Measurements from ENCODE around the gene SYNE1. TPM values are rescaled to one million over a fixed set of nuclear protein-coding genes. Genes with fewer than 3 reads are reported as not detected.

SYNE1 gene
- total and polyA plus RNA-seq, 8 donors, result 79.1 to 201 (median 104) TPM

DNA sequence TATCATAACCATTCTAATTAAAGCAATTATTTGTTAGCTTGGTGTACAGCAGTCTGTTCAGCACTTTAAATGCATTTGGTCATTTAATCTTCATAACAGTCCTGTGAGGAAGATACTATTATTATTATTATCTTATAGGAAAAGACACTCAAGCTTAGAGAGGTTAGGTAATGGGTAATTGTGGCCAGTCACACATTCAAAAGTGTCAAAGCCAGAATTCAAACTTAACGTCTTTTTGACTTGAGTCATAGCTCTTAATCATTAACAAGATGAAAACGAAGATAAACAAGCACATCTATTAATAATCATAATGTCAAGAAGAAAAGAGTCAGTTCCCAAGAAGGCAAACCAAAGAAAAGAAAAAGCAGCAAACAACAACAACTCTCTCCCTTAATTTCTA is 251.0 kb downstream of the SYNE1 start:
- H3K4me3 ChIP-seq, result no peak overlapping the region
- H3K27ac ChIP-seq, result no peak overlapping the region
- peaks cover 0 to 53% of the 10 kb centered on the region in 2 donors for H3K36me3 ChIP-seq
- DNase-seq (no peak), ATAC-seq (no peak)
- no peaks in the 10 kb centered on the region for H3K9me3 ChIP-seq
- H3K27me3 ChIP-seq, result no peaks in the 10 kb centered on the region
- intact Hi-C loops (cut with DNase I), result no loop called here
- TF ChIP-seq, protein P1, sequence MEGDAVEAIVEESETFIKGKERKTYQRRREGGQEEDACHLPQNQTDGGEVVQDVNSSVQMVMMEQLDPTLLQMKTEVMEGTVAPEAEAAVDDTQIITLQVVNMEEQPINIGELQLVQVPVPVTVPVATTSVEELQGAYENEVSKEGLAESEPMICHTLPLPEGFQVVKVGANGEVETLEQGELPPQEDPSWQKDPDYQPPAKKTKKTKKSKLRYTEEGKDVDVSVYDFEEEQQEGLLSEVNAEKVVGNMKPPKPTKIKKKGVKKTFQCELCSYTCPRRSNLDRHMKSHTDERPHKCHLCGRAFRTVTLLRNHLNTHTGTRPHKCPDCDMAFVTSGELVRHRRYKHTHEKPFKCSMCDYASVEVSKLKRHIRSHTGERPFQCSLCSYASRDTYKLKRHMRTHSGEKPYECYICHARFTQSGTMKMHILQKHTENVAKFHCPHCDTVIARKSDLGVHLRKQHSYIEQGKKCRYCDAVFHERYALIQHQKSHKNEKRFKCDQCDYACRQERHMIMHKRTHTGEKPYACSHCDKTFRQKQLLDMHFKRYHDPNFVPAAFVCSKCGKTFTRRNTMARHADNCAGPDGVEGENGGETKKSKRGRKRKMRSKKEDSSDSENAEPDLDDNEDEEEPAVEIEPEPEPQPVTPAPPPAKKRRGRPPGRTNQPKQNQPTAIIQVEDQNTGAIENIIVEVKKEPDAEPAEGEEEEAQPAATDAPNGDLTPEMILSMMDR (IDR thresholded peaks at IDR 0.05), result no peak
- no peaks in the 10 kb centered on the region for H3K4me1 ChIP-seq

DNA sequence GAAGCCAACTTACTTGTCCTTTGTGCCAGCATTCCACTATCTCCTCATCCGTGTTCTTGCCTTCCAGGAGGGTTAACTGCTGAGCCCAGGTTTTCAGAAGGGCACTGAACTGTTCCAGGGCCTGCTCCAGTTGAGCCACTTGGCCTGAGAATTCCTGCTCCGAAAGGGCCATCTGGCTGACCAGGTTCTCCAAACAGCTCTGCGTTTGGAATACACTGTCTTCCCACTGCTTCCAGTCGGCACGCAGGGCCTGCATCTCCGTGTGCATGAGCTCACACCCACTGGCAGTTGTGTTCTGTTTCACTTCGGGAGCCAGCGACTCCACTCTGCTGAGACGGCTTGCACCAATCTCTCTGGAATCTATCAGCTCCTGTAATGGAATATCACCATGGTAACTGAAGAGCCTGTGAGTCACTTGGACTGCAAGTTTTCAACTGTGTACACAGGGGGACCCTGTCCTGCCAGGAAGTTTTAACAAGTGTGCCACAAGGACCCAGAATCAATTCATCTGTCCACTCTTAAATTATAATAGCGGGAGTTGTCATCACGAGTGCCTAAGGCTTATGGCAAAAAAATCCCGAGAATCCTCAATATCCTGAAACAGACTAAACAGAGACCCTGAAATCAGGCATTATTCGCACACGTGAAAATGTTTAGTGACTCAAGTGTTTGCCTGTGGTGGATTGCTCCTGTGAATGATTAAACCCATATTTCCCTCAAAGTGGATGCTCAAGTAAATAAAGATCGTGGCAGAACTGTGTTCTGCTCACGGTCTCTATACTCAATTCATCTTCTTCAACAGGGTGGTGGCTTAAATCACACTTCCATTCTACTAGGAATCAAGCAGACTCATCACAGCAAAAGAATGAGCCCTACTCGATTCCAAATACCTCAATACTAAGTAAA is 255.9 kb downstream of the SYNE1 start:
- ATAC-seq, result peak; percentile 83
- intact Hi-C loops (cut with DNase I), result no loop called here

DNA sequence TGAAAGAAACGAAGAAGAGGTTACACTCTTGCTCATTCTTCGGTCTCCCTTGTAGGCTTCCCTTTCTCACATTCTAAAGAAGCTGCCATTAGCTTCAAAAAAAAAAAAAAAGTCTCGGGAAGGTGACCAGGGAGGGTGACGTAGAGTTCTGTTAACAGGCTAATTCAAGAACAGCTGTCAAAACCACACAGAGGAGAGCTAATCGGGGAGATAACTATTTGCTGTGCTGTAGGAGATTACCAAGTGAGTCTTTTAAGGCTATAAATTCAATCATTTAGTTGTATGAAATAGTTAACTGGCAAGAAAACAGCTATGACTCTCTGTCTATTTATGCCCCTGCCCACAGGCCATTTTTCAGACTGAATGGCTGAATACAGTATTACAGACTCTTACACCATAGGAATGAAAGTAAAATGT is 256.8 kb downstream of the SYNE1 start:
- Histone ChIP-seq H3K27me3 (no peaks in the 10 kb centered on the region), H3K36me3 (peaks cover 0 to 42% of the 10 kb centered on the region in 2 donors), H3K9me3 (no peaks in the 10 kb centered on the region), H3K27ac (peak overlapping the region; percentile 85 to 95), H3K4me3 (peak overlapping the region; percentile 31 to 36), H3K4me1 (no peaks in the 10 kb centered on the region)
- DNase-seq (peak in 2 of 4 donors; percentile 80 to 84), ATAC-seq (peak; percentile 66)
- intact Hi-C loops (cut with DNase I), result no loop called here
- TF ChIP-seq, protein P1 (IDR thresholded peaks at IDR 0.05), result no peak

More for the DNA sequence above, 255.9 kb downstream of the SYNE1 start:
- no peaks in the 10 kb centered on the region for H3K4me1 ChIP-seq
- H3K9me3 ChIP-seq, result no peaks in the 10 kb centered on the region
- peak overlapping the region; percentile 31 to 36 for H3K4me3 ChIP-seq
- H3K27me3 ChIP-seq, result no peaks in the 10 kb centered on the region
- H3K36me3 ChIP-seq, result peaks cover 0 to 38% of the 10 kb centered on the region in 2 donors
- TF ChIP-seq, protein P1 (IDR thresholded peaks at IDR 0.05), result no peak
- peak in 3 of 4 donors; percentile 75 to 95 (median 94) for DNase-seq
- H3K27ac ChIP-seq, result peak overlapping the region; percentile 85 to 95

DNA sequence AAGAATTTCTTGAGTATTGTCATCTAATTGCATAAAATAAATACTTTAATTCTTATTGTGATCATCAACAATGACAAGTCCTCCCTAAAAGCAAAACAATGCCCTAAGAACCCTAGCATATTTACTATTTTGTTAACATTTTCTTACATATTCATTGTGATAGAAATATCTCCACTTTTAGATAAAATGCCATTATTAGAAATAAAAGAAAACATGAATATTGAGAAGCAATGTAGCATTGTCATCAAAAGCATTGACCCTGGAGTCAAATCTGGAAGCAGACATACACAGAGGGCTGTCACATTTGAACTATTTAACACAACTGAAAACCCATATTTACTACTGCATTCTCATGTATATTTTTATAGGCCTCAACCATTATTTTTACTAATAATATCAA is 257.7 kb downstream of the SYNE1 start:
- Histone ChIP-seq H3K27me3 (no peaks in the 10 kb centered on the region), H3K27ac (peak overlapping the region; percentile 85 to 95), H3K36me3 (peaks cover 0 to 43% of the 10 kb centered on the region in 2 donors), H3K4me3 (peak overlapping the region; percentile 31 to 36), H3K9me3 (no peaks in the 10 kb centered on the region), H3K4me1 (no peaks in the 10 kb centered on the region)
- ATAC-seq (no peak), DNase-seq (no peak)
- intact Hi-C loops (cut with DNase I), result no loop called here
- TF ChIP-seq, protein P1 (IDR thresholded peaks at IDR 0.05), result no peak

DNA sequence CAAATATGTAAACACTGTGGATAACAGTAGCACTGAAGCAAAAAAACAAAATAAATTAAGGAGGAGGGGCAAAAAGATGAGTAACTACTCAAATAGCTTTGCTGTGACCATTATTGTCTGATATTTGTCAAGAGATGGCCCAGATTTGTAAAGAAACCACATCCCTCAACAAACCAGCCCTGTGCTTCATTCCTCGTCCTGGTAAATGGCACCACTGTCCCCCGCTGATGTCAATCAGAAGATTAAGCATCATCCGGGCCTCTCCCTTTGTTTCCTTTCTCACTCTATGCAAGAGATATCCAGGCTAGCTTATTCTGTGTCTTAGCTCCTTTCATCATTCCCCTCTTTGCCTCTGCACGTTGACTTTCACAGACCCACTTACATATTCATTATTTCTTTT is 259.0 kb downstream of the SYNE1 start:
- intact Hi-C loops (cut with DNase I), result no loop called here
- peak overlapping the region in 1 of 2 donors; percentile 95 for H3K27ac ChIP-seq

More for the DNA sequence above, 259.0 kb downstream of the SYNE1 start:
- Histone ChIP-seq H3K4me1 (no peaks in the 10 kb centered on the region), H3K9me3 (no peaks in the 10 kb centered on the region), H3K36me3 (peaks cover 0 to 40% of the 10 kb centered on the region in 2 donors), H3K4me3 (peak overlapping the region; percentile 31 to 36), H3K27me3 (no peaks in the 10 kb centered on the region)
- DNase-seq (no peak), ATAC-seq (no peak)
- TF ChIP-seq, protein P1 (IDR thresholded peaks at IDR 0.05), result no peak

Measured in left lung (tissue), 10 donors.